GM19395 (cell line): ENCODE results near the gene PAK2.
"Not testable (repeated sequence)": the region's sequence is repeated elsewhere in the genome, so short reads cannot be mapped to it uniquely, and the experiment has no call there.

Source experiments
- ATAC-seq: cut with Tn5 transposase; IDR thresholded peaks from one replicate; pipeline ENCODE4 v1.9.1; 2021; ENCODE audit warnings: mild to moderate bottlenecking, moderate library complexity; ENCODE audit not compliant: unreplicated experiment

The PAK2 gene

GRCh38 chr3:196839351-196839750 lies 99.7 kb downstream of the PAK2 start:
- not testable (repeated sequence) for ATAC-seq

- ATAC-seq, result no peak
Measured at GRCh38 chr3:196842567-196843434, 103.1 kb downstream of the PAK2 start.

GRCh38 chr3:196843435-196844110 lies 103.9 kb downstream of the PAK2 start:
- ATAC-seq, result no peak

GRCh38 chr3:196844235-196845219 lies 104.9 kb downstream of the PAK2 start:
- not testable (repeated sequence) for ATAC-seq

- not testable (repeated sequence) for ATAC-seq
Measured at GRCh38 chr3:196848375-196848774, 108.7 kb downstream of the PAK2 start.

- no peak for ATAC-seq
Measured at GRCh38 chr3:196849180-196849741, 109.6 kb downstream of the PAK2 start.

- ATAC-seq, result not testable (repeated sequence)
Measured at GRCh38 chr3:196863000-196863399, 123.3 kb downstream of the PAK2 start.

GRCh38 chr3:196867155-196867506 lies 127.5 kb downstream of the PAK2 start:
- ATAC-seq, result no peak

- peak; percentile 79 for ATAC-seq
Measured at GRCh38 chr3:196867507-196868296, 128.0 kb downstream of the PAK2 start, which contains the start of gene SENP5. SENP5 (plus strand) TSS chr3:196867920; CDS start chr3:196885182, 17,262 bp downstream.

- ATAC-seq, result peak; percentile 39
Measured at GRCh38 chr3:196868297-196868661, 128.6 kb downstream of the PAK2 start.

GRCh38 chr3:196872316-196872715 lies 132.7 kb downstream of the PAK2 start:
- ATAC-seq, result no peak

- not testable (repeated sequence) for ATAC-seq
Measured at GRCh38 chr3:196874511-196875094, 134.9 kb downstream of the PAK2 start.

GRCh38 chr3:196875258-196875657 lies 135.6 kb downstream of the PAK2 start:
- no peak for ATAC-seq
